GM12872 (cell line): ENCODE results near the gene SLC44A2.

Experiments
- CTCF ChIP-seq: IDR thresholded peaks from 3 replicates; pipeline ENCODE4 v1.5.1; 2011; ENCODE audit warnings: low read depth, mild to moderate bottlenecking, low read length, moderate library complexity; ENCODE audit not compliant: insufficient read depth

Gene SLC44A2

DNA sequence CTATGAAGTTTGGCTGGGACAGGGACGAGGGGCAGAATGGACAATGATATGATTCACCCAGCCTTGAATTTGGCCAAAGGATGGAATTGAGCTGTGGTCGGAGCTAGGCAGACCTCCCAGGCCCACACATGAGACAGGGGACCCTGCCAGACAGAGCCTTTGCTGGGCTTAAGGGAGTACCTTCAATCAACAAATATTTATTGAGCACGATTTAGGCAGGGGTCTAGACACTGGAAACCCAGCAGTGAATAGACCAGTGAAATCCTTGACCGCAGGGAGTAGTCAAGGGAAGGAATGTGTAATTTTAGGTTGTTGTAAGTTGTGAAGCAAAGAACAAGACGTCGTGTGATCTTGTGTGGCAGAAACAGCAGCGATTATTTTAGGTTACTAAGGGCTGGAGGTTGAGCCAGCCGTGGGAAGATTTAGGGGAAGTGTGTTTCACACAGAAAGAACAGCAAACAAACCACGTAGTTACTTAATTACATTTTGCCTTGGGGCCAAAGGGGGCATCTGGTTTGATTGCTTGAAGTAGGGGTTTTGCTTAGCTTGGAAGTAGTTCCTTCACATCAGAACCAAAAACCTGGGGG lies 21.4 kb upstream of the SLC44A2 start:
- TF ChIP-seq CTCF: no peak

- no peak for TF ChIP-seq CTCF
Measured at GRCh38 chr19:10604460-10604980, 20.8 kb upstream of the SLC44A2 start.

- TF ChIP-seq CTCF: no peak
Measured at GRCh38 chr19:10611907-10612306, 13.4 kb upstream of the SLC44A2 start.

DNA sequence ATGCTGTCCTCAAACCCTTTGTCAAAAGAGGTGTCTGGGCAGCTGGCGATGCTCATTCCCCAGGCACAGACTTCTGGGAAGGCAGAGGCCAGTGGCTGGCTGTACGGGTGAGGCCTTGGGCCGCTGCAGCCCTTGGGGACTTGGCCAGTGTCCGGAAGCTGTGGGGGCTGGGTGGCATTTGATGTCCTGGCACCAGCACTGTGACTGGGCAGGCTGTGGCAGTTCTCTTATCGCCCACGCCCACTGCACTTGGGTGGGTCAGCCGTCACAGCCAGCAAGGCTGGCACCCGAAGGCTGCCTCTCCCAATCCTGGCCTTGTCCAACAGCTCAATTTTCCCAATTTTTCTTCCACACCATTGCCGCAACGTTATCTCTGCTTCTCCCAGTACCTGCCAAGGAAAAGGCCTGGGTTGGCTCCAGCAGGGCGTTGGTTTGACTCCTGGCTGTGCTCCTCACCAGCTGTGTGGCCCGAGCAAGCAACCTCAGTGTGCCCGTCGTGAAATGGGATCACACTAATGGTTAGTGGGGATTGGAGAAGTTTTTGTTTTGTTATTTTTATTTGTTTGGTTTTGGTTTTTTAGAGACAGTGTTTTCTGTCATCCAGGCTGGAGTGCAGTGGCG lies 12.7 kb upstream of the SLC44A2 start:
- TF ChIP-seq CTCF: no peak

DNA sequence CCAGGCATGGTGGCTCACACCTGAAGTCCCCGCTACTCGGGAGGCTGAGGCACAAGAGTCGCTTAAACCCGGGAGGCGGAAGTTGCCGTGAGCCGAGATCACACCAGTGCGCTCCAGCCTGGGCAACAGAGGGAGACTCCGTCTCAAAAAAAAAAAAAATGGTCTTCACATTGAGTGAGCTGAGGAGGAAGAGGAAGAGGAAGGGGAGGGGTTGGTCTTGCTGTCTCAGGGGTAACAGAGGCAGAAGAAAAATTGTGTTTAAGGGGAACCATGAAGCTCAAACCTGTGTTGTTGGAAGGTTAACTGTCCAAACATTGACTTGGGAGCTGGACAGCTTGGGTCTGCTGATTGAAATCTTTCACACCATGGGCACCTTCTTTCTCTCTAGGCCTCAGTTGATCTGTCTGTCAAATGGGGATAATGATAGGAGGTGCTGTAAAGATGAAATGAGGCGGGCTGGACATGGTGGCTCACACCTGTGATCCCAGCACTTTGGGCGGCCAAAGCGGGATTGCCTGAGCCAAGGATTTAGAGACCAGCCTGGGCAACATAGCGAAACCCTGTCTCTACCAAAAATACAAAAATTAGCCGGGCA lies 9.8 kb upstream of the SLC44A2 start:
- no peak for TF ChIP-seq CTCF

DNA sequence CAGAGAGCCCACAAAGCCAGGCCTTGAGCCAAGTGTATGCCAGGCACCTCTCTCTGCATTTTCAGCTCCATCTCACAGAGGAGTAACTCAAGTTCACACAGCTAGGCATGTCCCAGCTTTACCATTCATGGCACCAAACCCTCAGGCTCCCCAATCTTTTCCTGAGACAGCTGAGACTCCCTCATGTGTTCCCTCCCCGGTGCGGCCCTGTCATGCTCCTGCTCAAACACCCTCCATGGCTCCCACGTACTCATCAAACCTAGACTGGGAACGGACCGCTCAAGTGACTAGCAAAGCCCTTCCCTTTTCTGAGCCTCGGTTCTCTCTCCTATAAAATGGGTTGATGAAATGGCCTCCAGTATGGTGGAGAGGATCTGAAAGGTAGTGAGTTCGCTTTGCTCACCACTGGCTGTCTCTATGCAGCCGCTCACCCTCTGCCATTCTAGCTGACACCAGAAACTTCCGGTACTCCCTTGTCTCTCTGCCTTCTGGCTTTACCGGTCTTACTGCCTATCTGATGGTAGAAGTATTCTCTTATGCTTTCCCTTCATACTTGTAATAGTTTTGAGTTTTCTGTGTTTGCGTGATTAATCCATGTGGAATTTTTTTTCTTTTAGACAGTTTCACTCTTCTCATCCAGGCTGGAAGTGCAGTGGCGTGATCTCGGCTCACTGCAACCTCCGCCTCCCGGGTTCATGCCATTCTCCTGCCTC lies 7.8 kb upstream of the SLC44A2 start:
- no peak for TF ChIP-seq CTCF

DNA sequence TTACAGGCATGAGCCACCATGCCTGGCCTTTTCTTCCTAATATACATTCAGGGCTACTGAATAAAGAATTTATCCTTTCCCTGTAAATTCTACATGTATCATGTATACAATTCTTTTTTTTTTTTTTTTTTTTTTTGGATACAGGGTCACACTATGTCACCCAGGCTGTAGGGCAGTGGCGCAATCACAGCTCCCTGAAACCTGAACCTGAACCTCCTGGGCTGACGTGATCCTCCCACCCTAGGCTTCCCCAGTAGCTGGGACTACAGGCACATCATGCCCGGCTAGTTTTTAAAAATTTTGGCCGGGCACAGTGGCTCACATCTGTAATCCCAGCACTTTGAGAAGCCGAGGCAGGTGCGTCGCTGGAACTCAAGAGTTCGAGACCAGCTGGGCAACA lies 6.5 kb upstream of the SLC44A2 start:
- TF ChIP-seq CTCF: no peak
